Measurements from ENCODE around the gene DPP7. TPM values are rescaled to one million over a fixed set of nuclear protein-coding genes. Genes with fewer than 3 reads are reported as not detected.

DPP7 gene
- total and polyA plus RNA-seq, 9 of the 15 experiments (the other 6 are each of a cell fraction or from before 2014, with no cell fraction given), result 0.99 to 365 (median 132) TPM

DNA sequence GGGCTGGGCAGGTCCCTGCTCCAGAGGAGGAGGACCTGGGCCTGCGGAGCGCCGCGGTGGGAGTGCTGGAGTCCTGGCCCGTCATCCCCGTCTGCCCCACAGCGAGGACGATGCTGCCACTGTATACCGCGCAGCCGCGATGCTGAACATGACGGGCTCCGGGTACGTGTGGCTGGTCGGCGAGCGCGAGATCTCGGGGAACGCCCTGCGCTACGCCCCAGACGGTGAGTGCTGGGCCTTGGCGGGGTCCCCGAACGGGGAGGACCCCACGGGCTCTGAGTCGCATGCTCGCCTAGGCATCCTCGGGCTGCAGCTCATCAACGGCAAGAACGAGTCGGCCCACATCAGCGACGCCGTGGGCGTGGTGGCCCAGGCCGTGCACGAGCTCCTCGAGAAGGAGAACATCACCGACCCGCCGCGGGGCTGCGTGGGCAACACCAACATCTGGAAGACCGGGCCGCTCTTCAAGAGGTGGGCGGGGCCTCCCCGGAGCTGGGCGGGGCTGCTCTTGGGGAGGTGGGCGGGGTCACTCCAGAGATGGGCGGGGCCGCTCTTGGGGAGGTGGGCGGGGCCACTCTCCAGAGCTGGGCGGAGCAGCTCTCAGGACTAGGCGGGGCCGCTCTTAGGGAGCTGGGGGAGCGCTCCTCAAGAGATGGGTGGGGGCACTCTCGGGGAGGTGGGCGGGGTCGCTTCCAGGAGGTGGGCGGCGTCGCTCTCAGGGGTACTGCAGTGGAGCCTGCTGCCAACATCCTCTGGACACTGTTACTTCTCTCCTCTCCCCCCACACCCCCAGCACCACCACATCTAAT, 42.2 kb upstream of the DPP7 start (continued):
- TF ChIP-seq SP1 (CRISPR knock-in tag; IDR thresholded peaks at IDR 0.05) (0 out of 2 replicates have a peak, but pooled peaks have one; percentile 17), GATAD2A (IDR thresholded peaks at IDR 0.05) (0 out of 2 replicates have a peak, but pooled peaks have one; percentile 22), PCBP1 (IDR thresholded peaks at IDR 0.05; ENCODE audit: low read depth, low read length, poor library complexity, severe bottlenecking) (peak; percentile 23), NRF1 (conservative IDR thresholded peaks at IDR 0.05 in 1 of 2, IDR thresholded peaks at IDR 0.05 in 1 of 2) (peak; percentile 69 to 73), DPF2 (IDR thresholded peaks at IDR 0.05) (no peak)

DNA sequence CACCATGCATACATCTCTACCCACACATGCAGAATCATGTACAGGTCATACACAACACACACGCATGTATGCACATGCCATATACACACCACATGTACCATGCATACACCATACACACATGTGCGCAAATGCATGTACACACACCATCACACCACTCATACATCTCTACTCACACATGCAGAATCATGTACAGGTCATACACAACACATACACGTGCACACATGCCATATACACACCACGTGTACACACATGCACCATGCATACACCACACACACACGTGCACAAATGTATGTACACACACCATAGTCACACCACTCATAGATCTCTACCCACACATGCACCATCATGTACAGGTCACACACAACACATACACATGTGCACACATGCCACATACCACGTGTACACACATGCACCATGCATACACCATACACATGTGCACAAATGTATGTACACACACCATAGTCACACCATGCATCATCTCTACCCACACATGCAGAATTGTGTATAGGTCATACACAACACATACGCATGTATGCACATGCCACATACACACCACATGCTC, 38.4 kb upstream of the DPP7 start:
- Histone ChIP-seq H3K27me3 (ENCODE audit: control insufficient read depth in 2 of 2, insufficient read depth in 2 of 2, low read length in 2 of 2) (no peaks in the 10 kb centered on the region), H4K20me1 (replicated peaks; ENCODE audit: control insufficient read depth, insufficient read depth, low read length) (0 out of 2 replicates have a peak, but pooled peaks cover 2% of the 10 kb centered on the region), H3K4me2 (ENCODE audit: insufficient read depth, low read length) (no peak overlapping the region), H3K4me3 (no peak overlapping the region), H3K4me1 (replicated peaks in 1 of 2; ENCODE audit: control insufficient read depth in 2 of 2, insufficient read depth in 2 of 2, low read length in 2 of 2) (peaks cover 17 to 52% of the 10 kb centered on the region in 2 experiments; a peak in 4 of 5 replicates), H3K27ac (ENCODE audit: extremely low read depth, low read depth, low read length) (no peak overlapping the region), H3K9me3 (replicated peaks; ENCODE audit: control insufficient read depth, insufficient read depth, low read depth, low read length) (no peaks in the 10 kb centered on the region; the same call in 1 of the 2 replicates), H3K9me1 (ENCODE audit: control insufficient read depth, insufficient read depth, low read length) (no peaks in the 10 kb centered on the region), H3K36me3 (ENCODE audit: control insufficient read depth, insufficient read depth, low read length) (no peaks in the 10 kb centered on the region), H3K79me2 (ENCODE audit: control insufficient read depth, insufficient read depth, low read length) (no peaks in the 10 kb centered on the region), H2AFZ (ENCODE audit: low read depth, low read length) (no peak overlapping the region), H3K9ac (ENCODE audit: insufficient read depth in 1 of 2, low read depth in 2 of 2, low read length in 2 of 2) (no peak overlapping the region)
- 41% methylated on average over 7 of the region's 7 CpGs for WGBS (ENCODE audit: insufficient coverage, low coverage, missing lambda C conversion rate)
- ATAC-seq (no peak), DNase-seq (ENCODE audit: extremely low read depth in 1 of 4, low spot score in 3 of 4) (no peak), FAIRE-seq (no peak)
- intact Hi-C loops (cut with micrococcal nuclease), result no loop called here
- in situ Hi-C loops (cut with MboI), result no loop called here
- BruUV-seq (replicated peaks), result no TSS peak
- POLR2A ChIA-PET, result no interaction called here
- CTCF ChIA-PET (ENCODE audit: low intra/inter-chr PET ratio), result no interaction called here
- TF ChIP-seq EP400 (IDR thresholded peaks at IDR 0.05) (no peak), KDM1A (IDR thresholded peaks at IDR 0.05) (peak in 1 of 2 experiments; percentile 93; a peak in 2 of 4 replicates)
- TF ChIP-seq, protein P1, sequence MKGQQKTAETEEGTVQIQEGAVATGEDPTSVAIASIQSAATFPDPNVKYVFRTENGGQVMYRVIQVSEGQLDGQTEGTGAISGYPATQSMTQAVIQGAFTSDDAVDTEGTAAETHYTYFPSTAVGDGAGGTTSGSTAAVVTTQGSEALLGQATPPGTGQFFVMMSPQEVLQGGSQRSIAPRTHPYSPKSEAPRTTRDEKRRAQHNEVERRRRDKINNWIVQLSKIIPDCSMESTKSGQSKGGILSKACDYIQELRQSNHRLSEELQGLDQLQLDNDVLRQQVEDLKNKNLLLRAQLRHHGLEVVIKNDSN (CRISPR knock-in tag; IDR thresholded peaks at IDR 0.05), result 0 out of 2 replicates have a peak, but pooled peaks have one; percentile 5
- TF ChIP-seq, protein P2, sequence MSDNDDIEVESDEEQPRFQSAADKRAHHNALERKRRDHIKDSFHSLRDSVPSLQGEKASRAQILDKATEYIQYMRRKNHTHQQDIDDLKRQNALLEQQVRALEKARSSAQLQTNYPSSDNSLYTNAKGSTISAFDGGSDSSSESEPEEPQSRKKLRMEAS (CRISPR knock-in tag; IDR thresholded peaks at IDR 0.05), result peak; percentile 68
- TF ChIP-seq, protein P3, sequence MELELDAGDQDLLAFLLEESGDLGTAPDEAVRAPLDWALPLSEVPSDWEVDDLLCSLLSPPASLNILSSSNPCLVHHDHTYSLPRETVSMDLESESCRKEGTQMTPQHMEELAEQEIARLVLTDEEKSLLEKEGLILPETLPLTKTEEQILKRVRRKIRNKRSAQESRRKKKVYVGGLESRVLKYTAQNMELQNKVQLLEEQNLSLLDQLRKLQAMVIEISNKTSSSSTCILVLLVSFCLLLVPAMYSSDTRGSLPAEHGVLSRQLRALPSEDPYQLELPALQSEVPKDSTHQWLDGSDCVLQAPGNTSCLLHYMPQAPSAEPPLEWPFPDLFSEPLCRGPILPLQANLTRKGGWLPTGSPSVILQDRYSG (tag; conservative IDR thresholded peaks at IDR 0.05; ENCODE audit: low read depth), result no peak

Data from K562 (cell line).